ENCODE results near the gene PTPRF. TPM values are rescaled to one million over a fixed set of nuclear protein-coding genes. Genes with fewer than 3 reads are reported as not detected.

The PTPRF gene
- total RNA-seq, 2 donors from 2014 or later, result 182 to 292 TPM

GRCh38 chr1:43512133-43512532, 18.6 kb upstream of the PTPRF start:
- no peaks in the 10 kb centered on the region for H3K27me3 ChIP-seq (replicated peaks; ENCODE audit: insufficient read depth)
- no peaks in the 10 kb centered on the region for H3K36me3 ChIP-seq
- WGBS, result 69% methylated on average over 2 of the region's 2 CpGs
- DNase-seq (ENCODE audit: low spot score), result no peak
- no peak overlapping the region for H3K27ac ChIP-seq
- H3K4me3 ChIP-seq, result no peak overlapping the region
- H3K4me1 ChIP-seq (replicated peaks), result no peaks in the 10 kb centered on the region
- intact Hi-C loops (cut with DNase I), result no loop called here
- no peaks in the 10 kb centered on the region for H3K9me3 ChIP-seq
- TF ChIP-seq CTCF (IDR thresholded peaks at IDR 0.05), result no peak
- TF ChIP-seq POLR2A (IDR thresholded peaks at IDR 0.05), result no peak
- no peak for TF ChIP-seq POLR2AphosphoS5 (IDR thresholded peaks at IDR 0.05)

- no peaks in the 10 kb centered on the region for H3K4me1 ChIP-seq (replicated peaks)
- 94% methylated on average over 6 of the region's 6 CpGs for WGBS
- TF ChIP-seq POLR2A (IDR thresholded peaks at IDR 0.05), result no peak
- intact Hi-C loops (cut with DNase I), result no loop called here
- H3K4me3 ChIP-seq, result no peak overlapping the region
- H3K27me3 ChIP-seq (replicated peaks; ENCODE audit: insufficient read depth), result no peaks in the 10 kb centered on the region
- H3K36me3 ChIP-seq, result no peaks in the 10 kb centered on the region
- no peaks in the 10 kb centered on the region for H3K9me3 ChIP-seq
- no peak for DNase-seq (ENCODE audit: low spot score)
- H3K27ac ChIP-seq, result no peak overlapping the region
Observed at GRCh38 chr1:43512681-43513080, 18.0 kb upstream of the PTPRF start.

- Histone ChIP-seq H3K9me3 (no peaks in the 10 kb centered on the region), H3K4me3 (no peak overlapping the region), H3K27me3 (replicated peaks; ENCODE audit: insufficient read depth) (no peaks in the 10 kb centered on the region), H3K4me1 (replicated peaks) (no peaks in the 10 kb centered on the region), H3K36me3 (no peaks in the 10 kb centered on the region), H3K27ac (no peak overlapping the region)
- no peak for TF ChIP-seq POLR2A (IDR thresholded peaks at IDR 0.05)
- no peak for TF ChIP-seq CTCF (IDR thresholded peaks at IDR 0.05)
- TF ChIP-seq POLR2AphosphoS5 (IDR thresholded peaks at IDR 0.05), result no peak
- DNase-seq (ENCODE audit: low spot score), result no peak
- 70% methylated on average over 5 of the region's 5 CpGs for WGBS
- intact Hi-C loops (cut with DNase I), result no loop called here
Observed at GRCh38 chr1:43513471-43514173, 17.1 kb upstream of the PTPRF start.

GRCh38 chr1:43518935-43519686, 11.6 kb upstream of the PTPRF start:
- Histone ChIP-seq H3K27me3 (replicated peaks; ENCODE audit: insufficient read depth) (no peaks in the 10 kb centered on the region), H3K27ac (no peak overlapping the region), H3K4me1 (replicated peaks) (no peaks in the 10 kb centered on the region), H3K4me3 (no peak overlapping the region), H3K9me3 (no peaks in the 10 kb centered on the region), H3K36me3 (no peaks in the 10 kb centered on the region)
- intact Hi-C loops (cut with DNase I), result no loop called here
- no peak for DNase-seq (ENCODE audit: low spot score)
- TF ChIP-seq POLR2AphosphoS5 (IDR thresholded peaks at IDR 0.05), result no peak
- TF ChIP-seq CTCF (IDR thresholded peaks at IDR 0.05), result no peak
- no peak for TF ChIP-seq POLR2A (IDR thresholded peaks at IDR 0.05)
- WGBS, result 91% methylated on average over 11 of the region's 11 CpGs

GRCh38 chr1:43520100-43520778, 10.4 kb upstream of the PTPRF start:
- Histone ChIP-seq H3K27me3 (replicated peaks; ENCODE audit: insufficient read depth) (no peaks in the 10 kb centered on the region), H3K4me3 (no peak overlapping the region), H3K4me1 (replicated peaks) (no peaks in the 10 kb centered on the region), H3K36me3 (no peaks in the 10 kb centered on the region), H3K27ac (no peak overlapping the region), H3K9me3 (no peaks in the 10 kb centered on the region)
- 76% methylated on average over 3 of the region's 3 CpGs for WGBS
- no peak for DNase-seq (ENCODE audit: low spot score)
- intact Hi-C loops (cut with DNase I), result loop anchor here (10.0 kb wide), 1 partner anchor 295 kb away; no protein-coding TSS in a partner anchor
- TF ChIP-seq POLR2A (IDR thresholded peaks at IDR 0.05), result no peak
- no peak for TF ChIP-seq CTCF (IDR thresholded peaks at IDR 0.05)
- TF ChIP-seq POLR2AphosphoS5 (IDR thresholded peaks at IDR 0.05), result no peak
